ENCODE results near the gene NUDT4. TPM values are rescaled to one million over a fixed set of nuclear protein-coding genes. Genes with fewer than 3 reads are reported as not detected.

The NUDT4 gene
- total and polyA plus RNA-seq, 10 of the 15 experiments (the other 5 are each of a cell fraction or from before 2014, with no cell fraction given): 26.6 to 91.6 (median 63.1) TPM

GRCh38 chr12:93379326-93379980 is 1.7 kb downstream of the NUDT4 start:
- Histone ChIP-seq H3K4me3 (peak overlapping the region; percentile 87), H3K27ac (ENCODE audit: control insufficient read depth, insufficient read depth) (peak overlapping the region; percentile 98), H4K20me1 (ENCODE audit: control insufficient read depth, insufficient read depth) (peaks cover 8% of the 10 kb centered on the region; the same call in 1 of the 2 replicates), H3K9ac (ENCODE audit: control insufficient read depth, insufficient read depth, low read length) (peak overlapping the region; percentile 98), H3K4me2 (ENCODE audit: control insufficient read depth, insufficient read depth) (peak overlapping the region; percentile 58), H3K4me1 (ENCODE audit: control insufficient read depth, insufficient read depth, low read length) (peaks cover 15% of the 10 kb centered on the region), H3K9me3 (replicated peaks; ENCODE audit: control insufficient read depth, insufficient read depth, low read length) (no peaks in the 10 kb centered on the region), H2AFZ (ENCODE audit: control insufficient read depth, low read depth, low read length) (no peak overlapping the region), H3K36me3 (ENCODE audit: control insufficient read depth in 2 of 2, insufficient read depth in 2 of 2, low read length in 1 of 2) (0 out of 4 replicates have a peak, but pooled peaks cover 0 to 6% of the 10 kb centered on the region in 2 experiments), H3K79me2 (ENCODE audit: control insufficient read depth, insufficient read depth, low read length) (peaks cover 81% of the 10 kb centered on the region), H3K27me3 (replicated peaks in 1 of 2; ENCODE audit: control insufficient read depth in 2 of 2, insufficient read depth in 2 of 2, low read length in 1 of 2) (no peaks in the 10 kb centered on the region)
- SMC1A ChIA-PET (ENCODE audit: uncharacterized antibody, unreplicated experiment): interaction anchor here (0.8 to 10.4 kb wide), 27 partner anchors 9 to 595 kb away, joined by 3 to 209 read pairs (median 10); no protein-coding TSS in a partner anchor
- CTCF ChIA-PET: interaction anchor here (0.8 to 7.5 kb wide), 9 partner anchors 18 to 723 kb away, joined by 3 to 93 read pairs (median 52); no protein-coding TSS in a partner anchor
- POLR2A ChIA-PET: interaction anchor here (1.2 to 3.8 kb wide), 9 partner anchors 9 to 392 kb away, joined by 3 to 26 read pairs (median 4); no protein-coding TSS in a partner anchor
- TF ChIP-seq SMARCA5 (IDR thresholded peaks at IDR 0.05) (0 out of 2 replicates have a peak, but pooled peaks have one; percentile 16), ZNF217 (IDR thresholded peaks at IDR 0.05) (no peak), RAD21 (IDR thresholded peaks at IDR 0.05; ENCODE audit: insufficient read depth, low read depth, low read length) (peak; percentile 12; the same call in 1 of the 2 replicates), MTA2 (IDR thresholded peaks at IDR 0.05; ENCODE audit: low read depth) (no peak)
- in situ Hi-C loops (cut with MboI) (no loop called here), intact Hi-C loops (cut with micrococcal nuclease; ENCODE audit: unreplicated experiment) (loop anchor here (1.0 to 5.0 kb wide), 3 partner anchors 135 to 452 kb away; partner anchors contain the start of gene EEA1)
- RAD21 ChIA-PET (ENCODE audit: unreplicated experiment): interaction anchor here (0.6 to 6.9 kb wide), 14 partner anchors 10 to 433 kb away, joined by 3 to 133 read pairs (median 14); no protein-coding TSS in a partner anchor
- FAIRE-seq (no peak), ATAC-seq (no peak), DNase-seq (ENCODE audit: low read depth, low spot score) (no peak)
- under 1% methylated on average over 8 of the region's 8 CpGs for WGBS (ENCODE audit: insufficient coverage, insufficient replicate concordance, low lambda C conversion rate, missing lambda C conversion rate)
- BruUV-seq (replicated peaks): TSS peak; percentile 67

DNA sequence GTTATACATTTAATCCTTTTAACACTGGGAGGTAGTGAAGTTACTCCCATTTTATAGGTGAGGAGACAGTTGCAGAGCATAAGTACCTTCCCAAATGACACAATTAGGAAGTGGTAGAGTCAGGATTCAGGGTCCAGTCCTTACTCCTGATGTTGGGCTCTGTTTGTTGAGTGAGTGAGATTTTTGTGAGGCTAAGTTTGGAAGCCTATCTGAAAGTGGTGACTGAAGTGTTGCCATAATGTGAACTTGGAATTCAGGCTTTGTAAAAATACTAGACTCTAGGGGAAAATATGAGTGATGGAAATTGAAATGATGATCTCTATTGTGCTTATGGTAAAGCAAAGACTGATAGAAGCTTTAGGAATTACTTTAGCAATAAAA is 2.2 kb downstream of the NUDT4 start:
- peaks cover 8% of the 10 kb centered on the region; the same call in 1 of the 2 replicates for H4K20me1 ChIP-seq (ENCODE audit: control insufficient read depth, insufficient read depth)
- H3K79me2 ChIP-seq (ENCODE audit: control insufficient read depth, insufficient read depth, low read length): peaks cover 86% of the 10 kb centered on the region
- in situ Hi-C loops (cut with MboI) (loop anchor here (5.0 kb wide), 1 partner anchor 393 kb away; no protein-coding TSS in a partner anchor), intact Hi-C loops (cut with micrococcal nuclease; ENCODE audit: unreplicated experiment) (loop anchor here (1.0 to 5.0 kb wide), 7 partner anchors 83 to 453 kb away; partner anchors contain the start of gene EEA1)
- H3K4me2 ChIP-seq (ENCODE audit: control insufficient read depth, insufficient read depth): peak overlapping the region; percentile 58
- ChIA-PET CTCF (interaction anchor here (0.7 to 7.5 kb wide), 24 partner anchors 10 to 722 kb away, joined by 3 to 93 read pairs (median 6); no protein-coding TSS in a partner anchor), RAD21 (ENCODE audit: unreplicated experiment) (interaction anchor here (0.5 to 6.9 kb wide), 36 partner anchors 11 to 723 kb away, joined by 3 to 133 read pairs (median 6); no protein-coding TSS in a partner anchor), POLR2A (interaction anchor here (0.8 to 3.8 kb wide), 11 partner anchors 9 to 393 kb away, joined by 3 to 26 read pairs (median 4); no protein-coding TSS in a partner anchor), SMC1A (ENCODE audit: uncharacterized antibody, unreplicated experiment) (interaction anchor here (0.6 to 10.4 kb wide), 38 partner anchors 10 to 596 kb away, joined by 3 to 209 read pairs (median 8); no protein-coding TSS in a partner anchor)
- TF ChIP-seq SMARCA5 (IDR thresholded peaks at IDR 0.05) (0 out of 2 replicates have a peak, but pooled peaks have one; percentile 6), E4F1 (IDR thresholded peaks at IDR 0.05; ENCODE audit: borderline replicate concordance, partially characterized antibody) (no peak)
- H3K27me3 ChIP-seq (replicated peaks in 1 of 2; ENCODE audit: control insufficient read depth in 2 of 2, insufficient read depth in 2 of 2, low read length in 1 of 2): no peaks in the 10 kb centered on the region
- H3K9me3 ChIP-seq (replicated peaks; ENCODE audit: control insufficient read depth, insufficient read depth, low read length): no peaks in the 10 kb centered on the region
- peaks cover 0 to 6% of the 10 kb centered on the region in 2 experiments; a peak in 1 of 4 replicates for H3K36me3 ChIP-seq (ENCODE audit: control insufficient read depth in 2 of 2, insufficient read depth in 2 of 2, low read length in 1 of 2)
- H3K9ac ChIP-seq (ENCODE audit: control insufficient read depth, insufficient read depth, low read length): peak overlapping the region; percentile 98
- FAIRE-seq (no peak), DNase-seq (ENCODE audit: low read depth, low spot score) (no peak), ATAC-seq (no peak)
- peak overlapping the region; percentile 98 for H3K27ac ChIP-seq (ENCODE audit: control insufficient read depth, insufficient read depth)
- H3K4me3 ChIP-seq: peak overlapping the region; percentile 87
- peaks cover 15% of the 10 kb centered on the region for H3K4me1 ChIP-seq (ENCODE audit: control insufficient read depth, insufficient read depth, low read length)
- no TSS peak for BruUV-seq (replicated peaks)
- no peak overlapping the region for H2AFZ ChIP-seq (ENCODE audit: control insufficient read depth, low read depth, low read length)

All from GM12878 (cell line).